Measurements from ENCODE around the gene ADGRF5. TPM values are rescaled to one million over a fixed set of nuclear protein-coding genes. Genes with fewer than 3 reads are reported as not detected.

ADGRF5 gene
- total and polyA plus RNA-seq, 10 of the 15 experiments (the other 5 are each of a cell fraction or from before 2014, with no cell fraction given): 0.01 to 0.13 TPM; not detected in 8

- H3K4me2 ChIP-seq (ENCODE audit: control insufficient read depth, insufficient read depth): no peak overlapping the region
- intact Hi-C loops (cut with micrococcal nuclease; ENCODE audit: unreplicated experiment) (no loop called here), in situ Hi-C loops (cut with MboI) (no loop called here)
- WGBS (ENCODE audit: insufficient coverage, insufficient replicate concordance, low lambda C conversion rate, missing lambda C conversion rate): 31% methylated on average over 3 of the region's 3 CpGs
- no peak overlapping the region for H3K27ac ChIP-seq (ENCODE audit: control insufficient read depth, insufficient read depth)
- CTCF ChIA-PET: no interaction called here
- RAD21 ChIA-PET (ENCODE audit: unreplicated experiment): no interaction called here
- H3K9ac ChIP-seq (ENCODE audit: control insufficient read depth, insufficient read depth, low read length): no peak overlapping the region
- BruUV-seq (replicated peaks): no TSS peak
- DNase-seq (ENCODE audit: low read depth, low spot score) (no peak), FAIRE-seq (no peak), ATAC-seq (no peak)
- no peaks in the 10 kb centered on the region for H3K36me3 ChIP-seq (ENCODE audit: control insufficient read depth in 2 of 2, insufficient read depth in 2 of 2, low read length in 1 of 2)
- no peaks in the 10 kb centered on the region for H3K79me2 ChIP-seq (ENCODE audit: control insufficient read depth, insufficient read depth, low read length)
- H3K27me3 ChIP-seq (replicated peaks in 1 of 2; ENCODE audit: control insufficient read depth in 2 of 2, insufficient read depth in 2 of 2, low read length in 1 of 2): no peaks in the 10 kb centered on the region
- no peak overlapping the region for H2AFZ ChIP-seq (ENCODE audit: control insufficient read depth, low read depth, low read length)
- H3K4me3 ChIP-seq: no peak overlapping the region
- SMC1A ChIA-PET (ENCODE audit: uncharacterized antibody, unreplicated experiment): interaction anchor here (0.6 kb wide), 1 partner anchor 352 kb away, joined by 3 read pairs; no protein-coding TSS in a partner anchor
- TF ChIP-seq EED (IDR thresholded peaks at IDR 0.05; ENCODE audit: low read depth): no peak
- TF ChIP-seq E2F8 (IDR thresholded peaks at IDR 0.05; ENCODE audit: low read depth, partially characterized antibody): no peak
- no peak for TF ChIP-seq MYC (IDR thresholded peaks at IDR 0.05; ENCODE audit: insufficient read depth, insufficient read length, insufficient replicate concordance, low read length, severe bottlenecking)
- no peak for TF ChIP-seq CBX5 (IDR thresholded peaks at IDR 0.05; ENCODE audit: low read depth)
- no peak for TF ChIP-seq ELK1 (IDR thresholded peaks at IDR 0.05; ENCODE audit: low read depth, low read length)
- TF ChIP-seq STAT1 (conservative IDR thresholded peaks at IDR 0.05): no peak
- TF ChIP-seq IRF4 (IDR thresholded peaks at IDR 0.05; ENCODE audit: low read depth, low read length): no peak
- no peak for TF ChIP-seq RELB (IDR thresholded peaks at IDR 0.05; ENCODE audit: low read depth)
- TF ChIP-seq ZNF274 (IDR thresholded peaks at IDR 0.05; ENCODE audit: insufficient read depth, insufficient read length): no peak
- no peak for TF ChIP-seq NR2F1 (conservative IDR thresholded peaks at IDR 0.05)
- no peak for TF ChIP-seq MTA2 (IDR thresholded peaks at IDR 0.05; ENCODE audit: low read depth)
- no peak for TF ChIP-seq CHD4 (IDR thresholded peaks at IDR 0.05)
- H3K9me3 ChIP-seq (replicated peaks; ENCODE audit: control insufficient read depth, insufficient read depth, low read length): no peaks in the 10 kb centered on the region
- no peaks in the 10 kb centered on the region for H3K4me1 ChIP-seq (ENCODE audit: control insufficient read depth, insufficient read depth, low read length)
- H4K20me1 ChIP-seq (ENCODE audit: control insufficient read depth, insufficient read depth): no peaks in the 10 kb centered on the region
- POLR2A ChIA-PET: no interaction called here
Measured at GRCh38 chr6:46917002-46917545, 4.7 kb downstream of the ADGRF5 start.

Measured in GM12878 (cell line).